Measurements from ENCODE around the gene APOA5.

APOA5 gene

DNA sequence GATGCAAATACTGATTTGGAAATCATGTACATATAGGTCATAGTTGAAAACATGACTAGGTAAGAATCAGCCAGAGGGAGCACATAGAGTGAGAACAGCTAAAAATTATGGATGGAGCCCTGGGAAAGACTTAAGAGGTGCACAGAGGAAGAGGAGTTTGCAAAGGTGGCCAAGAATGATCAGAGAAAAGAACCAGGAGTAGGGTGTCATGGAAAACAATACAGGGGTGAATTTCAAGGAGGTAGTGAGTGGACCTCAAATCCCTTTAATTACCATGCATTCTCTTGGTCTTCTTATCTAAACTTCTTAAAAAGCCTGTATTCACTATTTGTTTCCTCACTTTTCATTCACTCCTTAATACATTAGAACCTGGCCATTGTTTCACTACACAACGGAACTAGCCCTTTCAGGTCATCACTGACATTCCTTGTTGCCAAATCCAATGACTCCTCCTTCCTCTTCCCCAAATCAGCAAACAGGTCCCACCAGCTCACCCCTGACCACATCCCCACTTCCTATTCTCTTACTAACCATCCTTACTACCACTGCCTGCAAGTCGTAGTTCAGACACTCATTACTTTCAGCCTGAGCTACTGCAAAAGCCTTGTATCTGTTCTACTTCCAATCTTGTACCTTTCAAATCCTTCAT, 41.5 kb downstream of the APOA5 start:
- H4K20me1 ChIP-seq (ENCODE audit: low read depth, low read length), result no peaks in the 10 kb centered on the region; the same call in 1 of the 2 replicates
- no peak overlapping the region for H3K27ac ChIP-seq (ENCODE audit: low read depth, low read length)
- H3K4me2 ChIP-seq (ENCODE audit: low read depth, low read length, poor library complexity, severe bottlenecking), result no peak overlapping the region
- H3K9me3 ChIP-seq (ENCODE audit: insufficient read depth, low read length), result no peaks in the 10 kb centered on the region
- H3K79me2 ChIP-seq (ENCODE audit: insufficient read depth, low read length), result peaks cover 5% of the 10 kb centered on the region; the same call in 1 of the 2 replicates
- no peaks in the 10 kb centered on the region for H3K27me3 ChIP-seq (ENCODE audit: low read length)
- no peaks in the 10 kb centered on the region for H3F3A ChIP-seq (ENCODE audit: insufficient read depth)
- no peak overlapping the region for H2AFZ ChIP-seq (ENCODE audit: low read depth, low read length, severe bottlenecking)
- no peaks in the 10 kb centered on the region for H3K9me2 ChIP-seq (replicated peaks; ENCODE audit: insufficient read depth, low read length)
- H3K9ac ChIP-seq (ENCODE audit: low read length), result no peak overlapping the region
- no peak for TF ChIP-seq EZH2phosphoT487 (conservative IDR thresholded peaks at IDR 0.05; ENCODE audit: low read length)
- TF ChIP-seq, protein P1, sequence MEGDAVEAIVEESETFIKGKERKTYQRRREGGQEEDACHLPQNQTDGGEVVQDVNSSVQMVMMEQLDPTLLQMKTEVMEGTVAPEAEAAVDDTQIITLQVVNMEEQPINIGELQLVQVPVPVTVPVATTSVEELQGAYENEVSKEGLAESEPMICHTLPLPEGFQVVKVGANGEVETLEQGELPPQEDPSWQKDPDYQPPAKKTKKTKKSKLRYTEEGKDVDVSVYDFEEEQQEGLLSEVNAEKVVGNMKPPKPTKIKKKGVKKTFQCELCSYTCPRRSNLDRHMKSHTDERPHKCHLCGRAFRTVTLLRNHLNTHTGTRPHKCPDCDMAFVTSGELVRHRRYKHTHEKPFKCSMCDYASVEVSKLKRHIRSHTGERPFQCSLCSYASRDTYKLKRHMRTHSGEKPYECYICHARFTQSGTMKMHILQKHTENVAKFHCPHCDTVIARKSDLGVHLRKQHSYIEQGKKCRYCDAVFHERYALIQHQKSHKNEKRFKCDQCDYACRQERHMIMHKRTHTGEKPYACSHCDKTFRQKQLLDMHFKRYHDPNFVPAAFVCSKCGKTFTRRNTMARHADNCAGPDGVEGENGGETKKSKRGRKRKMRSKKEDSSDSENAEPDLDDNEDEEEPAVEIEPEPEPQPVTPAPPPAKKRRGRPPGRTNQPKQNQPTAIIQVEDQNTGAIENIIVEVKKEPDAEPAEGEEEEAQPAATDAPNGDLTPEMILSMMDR (IDR thresholded peaks at IDR 0.05; ENCODE audit: insufficient read depth, low read length, poor library complexity, severe bottlenecking), result no peak
- peaks cover 32% of the 10 kb centered on the region; the same call in 1 of the 2 replicates for H3K36me3 ChIP-seq (ENCODE audit: low read length)
- H3K4me3 ChIP-seq (ENCODE audit: insufficient read depth, low read length, poor library complexity, severe bottlenecking), result no peak overlapping the region

DNA sequence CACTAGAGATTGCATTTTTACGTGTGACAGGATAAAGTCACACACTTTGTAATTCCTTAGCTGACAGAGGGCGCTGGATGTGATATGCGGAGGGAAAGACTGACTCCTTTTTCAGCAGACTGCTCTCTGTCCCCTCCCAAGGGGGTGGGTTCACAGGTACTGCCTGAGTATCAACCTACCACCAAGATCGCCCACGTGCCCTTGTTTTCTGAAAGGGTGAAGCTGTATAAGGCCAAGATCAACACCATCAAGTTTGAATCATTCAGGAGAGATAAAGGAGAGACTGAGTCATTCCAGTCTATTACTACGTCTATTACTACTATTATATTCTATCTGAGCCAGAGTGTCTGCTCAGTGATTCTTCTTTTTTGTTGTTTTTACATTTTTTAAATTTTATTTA, 49.6 kb downstream of the APOA5 start:
- no peak overlapping the region for H2AFZ ChIP-seq (ENCODE audit: low read depth, low read length, severe bottlenecking)
- TF ChIP-seq EZH2phosphoT487 (conservative IDR thresholded peaks at IDR 0.05; ENCODE audit: low read length), result no peak
- TF ChIP-seq, protein P1 (IDR thresholded peaks at IDR 0.05; ENCODE audit: insufficient read depth, low read length, poor library complexity, severe bottlenecking), result no peak

DNA sequence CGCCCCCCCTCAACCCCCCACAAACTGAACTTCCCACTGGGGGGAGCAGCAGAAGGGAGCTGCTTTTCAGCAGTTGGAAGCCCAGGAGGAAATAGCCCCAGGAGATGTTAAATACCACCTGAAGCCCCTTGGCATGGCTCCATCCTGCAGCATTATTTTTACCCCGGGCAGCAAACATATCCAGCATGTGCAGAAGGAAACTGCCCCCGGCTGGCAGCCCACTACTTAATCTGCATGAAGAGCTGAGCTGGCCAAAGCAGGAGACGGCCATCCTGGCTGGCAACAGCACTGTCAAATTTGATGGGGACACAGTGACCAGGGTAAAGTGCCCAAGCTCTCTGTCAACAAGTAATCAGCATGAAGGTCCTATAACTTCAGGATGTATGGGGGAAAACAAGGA, 50.9 kb downstream of the APOA5 start:
- H3K4me2 ChIP-seq (ENCODE audit: low read depth, low read length, poor library complexity, severe bottlenecking), result no peak overlapping the region
- no peak overlapping the region for H3K27ac ChIP-seq (ENCODE audit: low read depth, low read length)
- H3K9me3 ChIP-seq (ENCODE audit: insufficient read depth, low read length), result no peaks in the 10 kb centered on the region
- H4K20me1 ChIP-seq (ENCODE audit: low read depth, low read length), result no peaks in the 10 kb centered on the region
- H3K36me3 ChIP-seq (ENCODE audit: low read length), result no peaks in the 10 kb centered on the region
- H3K9me2 ChIP-seq (replicated peaks; ENCODE audit: insufficient read depth, low read length), result no peaks in the 10 kb centered on the region
- no peak overlapping the region for H2AFZ ChIP-seq (ENCODE audit: low read depth, low read length, severe bottlenecking)
- no peak overlapping the region for H3K9ac ChIP-seq (ENCODE audit: low read length)
- H3F3A ChIP-seq (ENCODE audit: insufficient read depth), result no peaks in the 10 kb centered on the region; the same call in 1 of the 2 replicates
- TF ChIP-seq, protein P1 (IDR thresholded peaks at IDR 0.05; ENCODE audit: insufficient read depth, low read length, poor library complexity, severe bottlenecking), result no peak
- TF ChIP-seq EZH2phosphoT487 (conservative IDR thresholded peaks at IDR 0.05; ENCODE audit: low read length), result no peak
- no peaks in the 10 kb centered on the region for H3K79me2 ChIP-seq (ENCODE audit: insufficient read depth, low read length)
- no peak overlapping the region for H3K4me3 ChIP-seq (ENCODE audit: insufficient read depth, low read length, poor library complexity, severe bottlenecking)
- H3K27me3 ChIP-seq (ENCODE audit: low read length), result no peaks in the 10 kb centered on the region

More for the DNA sequence above, 49.6 kb downstream of the APOA5 start:
- H4K20me1 ChIP-seq (ENCODE audit: low read depth, low read length), result no peaks in the 10 kb centered on the region
- H3K9me3 ChIP-seq (ENCODE audit: insufficient read depth, low read length), result no peaks in the 10 kb centered on the region
- no peak overlapping the region for H3K27ac ChIP-seq (ENCODE audit: low read depth, low read length)
- H3K27me3 ChIP-seq (ENCODE audit: low read length), result no peaks in the 10 kb centered on the region
- H3F3A ChIP-seq (ENCODE audit: insufficient read depth), result no peaks in the 10 kb centered on the region; the same call in 1 of the 2 replicates
- H3K4me3 ChIP-seq (ENCODE audit: insufficient read depth, low read length, poor library complexity, severe bottlenecking), result no peak overlapping the region
- H3K4me2 ChIP-seq (ENCODE audit: low read depth, low read length, poor library complexity, severe bottlenecking), result no peak overlapping the region
- no peaks in the 10 kb centered on the region; the same call in 1 of the 2 replicates for H3K36me3 ChIP-seq (ENCODE audit: low read length)
- H3K9me2 ChIP-seq (replicated peaks; ENCODE audit: insufficient read depth, low read length), result no peaks in the 10 kb centered on the region
- H3K79me2 ChIP-seq (ENCODE audit: insufficient read depth, low read length), result no peaks in the 10 kb centered on the region
- H3K9ac ChIP-seq (ENCODE audit: low read length), result no peak overlapping the region
